GM03348 (cell line): ENCODE results near the gene TP53TG3E.
"Not testable (repeated sequence)": the region's sequence is repeated elsewhere in the genome, so short reads cannot be mapped to it uniquely, and the experiment has no call there.

Experiments used
- DNase-seq: peaks from one replicate; pipeline ENCODE4 v3.0.0; 2012; ENCODE audit warnings: low spot score

TP53TG3E gene

DNA sequence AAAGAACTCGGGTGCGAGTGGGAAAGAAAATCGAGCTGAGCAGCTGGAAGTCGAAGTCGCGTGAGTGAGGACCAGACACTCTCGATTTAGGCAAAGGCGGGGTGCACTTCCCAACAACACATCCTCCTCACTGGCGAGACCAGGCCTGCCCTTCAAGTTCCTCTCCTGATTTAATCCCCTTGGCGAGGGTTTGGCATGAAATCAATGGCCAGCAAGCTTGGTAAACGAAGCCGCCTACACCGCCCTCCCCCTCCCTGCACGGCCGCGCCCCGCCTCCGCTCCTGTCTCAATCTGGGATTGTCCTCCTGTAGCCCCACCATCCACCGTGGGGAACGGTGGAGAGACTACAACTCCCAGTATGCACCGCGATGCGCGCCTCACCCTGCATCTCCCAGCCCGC is at the start of gene TP53TG3E:
Gene TP53TG3E (plus strand): TSS at position 301 of the 400 bp plus-strand sequence. CDS start 68 bp downstream, at position 369.
- DNase-seq: not testable (repeated sequence)

DNA sequence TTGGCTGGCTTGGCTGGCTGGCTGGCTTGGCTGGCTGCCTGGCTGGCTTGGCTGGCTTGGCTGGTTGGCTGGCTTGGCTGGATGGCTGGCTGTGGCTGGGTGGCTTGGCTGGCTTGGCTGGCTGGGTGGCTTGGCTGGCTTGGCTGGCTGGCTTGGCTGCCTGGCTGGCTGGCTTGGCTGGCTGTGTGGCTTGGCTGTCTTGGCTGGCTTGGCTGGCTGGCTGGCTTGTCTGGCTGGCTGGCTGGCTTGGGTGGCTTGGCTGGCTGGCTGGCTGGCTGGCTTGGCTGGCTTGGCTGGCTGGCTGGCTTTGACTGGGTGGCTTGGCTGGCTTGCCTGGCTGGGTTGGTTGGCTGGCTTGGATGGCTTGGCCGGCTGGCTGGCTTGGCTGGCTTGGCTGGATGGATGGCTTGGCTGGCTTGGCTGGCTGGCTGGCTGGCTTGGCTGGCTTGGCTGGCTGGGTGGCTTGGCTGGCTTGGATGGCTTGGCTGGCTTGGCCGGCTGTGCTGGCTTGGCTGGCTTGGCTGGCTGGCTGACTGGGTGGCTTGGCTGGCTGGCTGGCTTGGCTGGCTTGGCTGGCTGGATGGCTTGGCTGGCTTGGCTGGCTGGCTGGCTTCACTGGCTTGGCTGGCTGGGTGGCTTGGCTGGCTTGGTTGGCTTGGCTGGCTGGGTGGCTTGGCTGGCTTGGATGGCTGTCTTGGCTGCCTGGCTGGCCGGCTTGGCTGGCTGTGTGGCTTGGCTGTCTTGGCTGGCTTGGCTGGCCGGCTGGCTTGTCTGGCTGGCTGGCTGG is 32.3 kb downstream of the TP53TG3E start:
- not testable (repeated sequence) for DNase-seq

DNA sequence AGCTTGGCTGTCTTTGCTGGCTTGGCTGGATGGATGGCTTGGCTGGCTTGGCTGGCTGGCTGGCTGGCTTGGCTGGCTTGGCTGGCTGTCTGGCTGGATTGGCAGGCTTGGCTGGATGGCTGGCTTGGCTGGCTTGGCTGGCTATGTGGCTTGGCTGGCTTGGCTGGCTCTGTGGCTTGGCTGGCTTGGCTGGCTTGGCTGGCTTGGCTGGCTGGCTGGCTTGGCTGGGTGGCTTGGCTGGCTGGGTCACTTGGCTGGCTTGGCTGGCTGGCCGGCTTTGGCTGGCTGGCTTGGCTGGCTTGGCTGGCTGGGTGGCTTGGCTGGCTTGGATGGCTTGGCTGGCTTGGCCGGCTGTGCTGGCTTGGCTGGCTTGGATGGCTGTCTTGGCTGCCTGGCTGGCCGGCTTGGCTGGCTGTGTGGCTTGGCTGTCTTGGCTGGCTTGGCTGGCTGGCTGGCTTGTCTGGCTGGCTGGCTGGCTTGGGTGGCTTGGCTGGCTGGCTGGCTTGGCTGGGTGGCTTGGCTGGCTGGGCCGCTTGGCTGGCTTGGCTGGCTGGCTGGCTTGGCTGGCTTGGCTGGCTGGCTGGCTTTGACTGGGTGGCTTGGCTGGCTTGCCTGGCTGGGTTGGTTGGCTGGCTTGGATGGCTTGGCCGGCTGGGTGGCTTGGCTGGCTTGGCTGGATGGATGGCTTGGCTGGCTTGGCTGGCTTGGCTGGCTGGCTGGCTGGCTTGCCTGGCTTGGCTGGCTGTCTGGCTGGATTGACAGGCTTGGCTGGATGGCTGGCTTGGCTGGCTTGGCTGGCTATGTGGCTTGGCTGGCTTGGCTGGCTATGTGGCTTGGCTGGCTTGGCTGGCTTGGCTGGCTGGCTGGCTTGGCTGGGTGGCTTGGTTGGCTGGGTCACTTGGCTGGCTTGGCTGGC is 33.8 kb downstream of the TP53TG3E start:
- not testable (repeated sequence) for DNase-seq

DNA sequence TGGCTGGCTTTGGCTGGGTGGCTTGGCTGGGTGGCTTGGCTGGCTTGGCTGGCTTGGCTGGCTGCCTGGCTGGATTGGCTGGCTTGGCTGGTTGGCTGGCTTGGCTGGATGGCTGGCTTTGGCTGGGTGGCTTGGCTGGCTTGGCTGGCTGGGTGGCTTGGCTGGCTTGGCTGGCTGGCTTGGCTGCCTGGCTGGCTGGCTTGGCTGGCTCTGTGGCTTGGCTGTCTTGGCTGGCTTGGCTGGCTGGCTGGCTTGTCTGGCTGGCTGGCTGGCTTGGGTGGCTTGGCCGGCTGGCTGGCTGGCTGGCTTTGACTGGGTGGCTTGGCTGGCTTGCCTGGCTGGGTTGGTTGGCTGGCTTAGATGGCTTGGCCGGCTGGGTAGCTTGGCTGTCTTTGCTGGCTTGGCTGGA is 34.4 kb downstream of the TP53TG3E start:
- not testable (repeated sequence) for DNase-seq

- not testable (repeated sequence) for DNase-seq
These were observed 35.3 kb downstream of the TP53TG3E start for GRCh38 chr16:33339093-33340061.
